HEK293 (cell line): ENCODE measurements around the gene RRP1B.

Source experiments
- CTCF ChIA-PET: fragments of 350-600 bp; formaldehyde crosslinking; extraction: SDS; loops from one replicate; lab custom pipeline; 2021; ENCODE audit warnings: antibody characterized with exemption; lab: Yijun Ruan, JAX
- POLR2A ChIA-PET: fragments of 300-600 bp; formaldehyde crosslinking; extraction: SDS; loops from one replicate; lab custom pipeline; 2020; ENCODE audit warnings: antibody characterized with exemption, inconsistent platforms; lab: Yijun Ruan, JAX
- H3K27ac ChIP-seq: fragments of 200-500 bp; sonication (Bioruptor generic); 2 replicates; pipeline ENCODE4 v1.5.1; 2014; ENCODE audit warnings: low read depth, low read length, control low read depth, inconsistent platforms; ENCODE audit errors: extremely low read depth
- H3K36me3 ChIP-seq, 2 experiments: fragments of 200-500 bp in 1 of 2; sonication (Bioruptor generic) in 1 of 2; 1 replicate in 1 of 2; 2 replicates in 1 of 2; pipeline ENCODE4 v1.5.1; 2014 to 2017; ENCODE audit warnings: inconsistent platforms in 2 of 2, low read length in 2 of 2; ENCODE audit not compliant: control insufficient read depth in 2 of 2, insufficient read depth in 1 of 2
- H3K4me1 ChIP-seq: fragments of 200-500 bp; sonication (Bioruptor generic); 2 replicates; pipeline ENCODE4 v1.5.1; 2014; ENCODE audit warnings: mild to moderate bottlenecking, low read length, inconsistent platforms; ENCODE audit not compliant: control insufficient read depth, insufficient read depth
- H3K4me3 ChIP-seq: 2 replicates; pipeline ENCODE4 v1.5.1; 2011; ENCODE audit warnings: low read depth, mild to moderate bottlenecking, control low read depth, low read length, moderate library complexity
- H3K9me3 ChIP-seq: fragments of 200-500 bp; sonication (Bioruptor generic); 2 replicates; pipeline ENCODE4 v1.5.1; 2014; ENCODE audit warnings: low read depth, low read length, inconsistent platforms; ENCODE audit not compliant: control insufficient read depth, insufficient read depth
- PRDM4 ChIP-seq: fragments of 450-650 bp; formaldehyde crosslinking; IDR thresholded peaks from 2 replicates; pipeline ENCODE4 v1.5.1; 2017; ENCODE audit warnings: missing biosample characterization, missing genetic modification characterization
- SCRT1 ChIP-seq: fragments of 450-650 bp; formaldehyde crosslinking; IDR thresholded peaks from 2 replicates; pipeline ENCODE4 v1.5.1; 2016; ENCODE audit warnings: missing biosample characterization, missing genetic modification characterization, borderline replicate concordance
- SP7 ChIP-seq: fragments of 450-650 bp; formaldehyde crosslinking; IDR thresholded peaks from 2 replicates; pipeline ENCODE4 v1.5.1; 2016; ENCODE audit warnings: missing biosample characterization, missing genetic modification characterization
- ZBTB1 ChIP-seq: fragments of 450-650 bp; formaldehyde crosslinking; IDR thresholded peaks from 2 replicates; pipeline ENCODE4 v1.5.1; 2016; ENCODE audit warnings: missing biosample characterization, missing genetic modification characterization
- ZBTB17 ChIP-seq: fragments of 450-650 bp; formaldehyde crosslinking; IDR thresholded peaks from 2 replicates; pipeline ENCODE4 v1.5.1; 2016; ENCODE audit warnings: missing biosample characterization, missing genetic modification characterization
- ZBTB44 ChIP-seq: fragments of 450-650 bp; IDR thresholded peaks from 2 replicates; pipeline ENCODE4 v1.5.1; 2018; ENCODE audit warnings: missing biosample characterization, mild to moderate bottlenecking, missing genetic modification characterization
- ZNF18 ChIP-seq: fragments of 450-650 bp; formaldehyde crosslinking; IDR thresholded peaks from 2 replicates; pipeline ENCODE4 v1.5.1; 2016; ENCODE audit warnings: missing biosample characterization, missing genetic modification characterization
- ZNF292 ChIP-seq: fragments of 450-650 bp; formaldehyde crosslinking; IDR thresholded peaks from 2 replicates; pipeline ENCODE4 v1.5.1; 2016; ENCODE audit warnings: low read depth, missing biosample characterization, missing genetic modification characterization, borderline replicate concordance
- ZNF423 ChIP-seq: fragments of 450-650 bp; formaldehyde crosslinking; IDR thresholded peaks from 2 replicates; pipeline ENCODE4 v1.5.1; 2016; ENCODE audit warnings: missing biosample characterization, missing genetic modification characterization
- ZNF561 ChIP-seq: fragments of 450-650 bp; IDR thresholded peaks from 2 replicates; pipeline ENCODE4 v1.5.1; 2018; ENCODE audit warnings: missing biosample characterization, missing genetic modification characterization, borderline replicate concordance
- ZNF623 ChIP-seq: fragments of 450-650 bp; formaldehyde crosslinking; IDR thresholded peaks from 2 replicates; pipeline ENCODE4 v1.5.1; 2016; ENCODE audit warnings: missing biosample characterization, missing genetic modification characterization
- ZNF670 ChIP-seq: fragments of 450-650 bp; formaldehyde crosslinking; IDR thresholded peaks from 2 replicates; pipeline ENCODE4 v1.5.1; 2016; ENCODE audit warnings: missing biosample characterization, missing genetic modification characterization, low read depth
- ZNF701 ChIP-seq: fragments of 450-650 bp; formaldehyde crosslinking; IDR thresholded peaks from 2 replicates; pipeline ENCODE4 v1.5.1; 2016; ENCODE audit warnings: missing biosample characterization, missing genetic modification characterization
- ZNF830 ChIP-seq: fragments of 450-650 bp; IDR thresholded peaks from 2 replicates; pipeline ENCODE4 v1.5.0; 2018; ENCODE audit warnings: missing biosample characterization, missing genetic modification characterization, low read depth, mild to moderate bottlenecking, moderate library complexity
- ZSCAN4 ChIP-seq: fragments of 450-650 bp; formaldehyde crosslinking; IDR thresholded peaks from 2 replicates; pipeline ENCODE4 v1.5.1; 2017; ENCODE audit warnings: missing biosample characterization, missing genetic modification characterization

RRP1B gene

GRCh38 chr21:43669828-43670605 is 10.7 kb downstream of the RRP1B start (continued):
- TF ChIP-seq ZNF423 (tag by site-specific recombination) (no peak), SCRT1 (tag by site-specific recombination) (no peak), ZNF830 (tag by site-specific recombination) (no peak), ZNF292 (tag by site-specific recombination) (no peak), ZNF18 (tag by site-specific recombination) (no peak)
- TF ChIP-seq, all 188 proteins: peak for 0

- Histone ChIP-seq H3K36me3 (peaks cover 81 to 89% of the 10 kb centered on the region in 2 experiments), H3K9me3 (no peaks in the 10 kb centered on the region)
- TF ChIP-seq ZNF670 (tag by site-specific recombination): no peak
- TF ChIP-seq SP7 (tag by site-specific recombination): no peak
- no peak for TF ChIP-seq ZBTB17 (tag by site-specific recombination)
- TF ChIP-seq ZSCAN4 (tag by site-specific recombination): no peak
- no peak for TF ChIP-seq PRDM4
- no peak for TF ChIP-seq ZBTB1 (tag by site-specific recombination)
- TF ChIP-seq ZNF561 (tag by site-specific recombination): no peak
- no peak for TF ChIP-seq ZBTB44 (tag by site-specific recombination)
- TF ChIP-seq, all 188 proteins: peak for 0
- Histone ChIP-seq H3K4me3 (no peak overlapping the region), H3K4me1 (no peaks in the 10 kb centered on the region), H3K27ac (no peak overlapping the region)
- ChIA-PET POLR2A (no interaction called here), CTCF (interaction anchor here (0.7 to 1.4 kb wide), 5 partner anchors 17 to 297 kb away, joined by 3 to 4 read pairs (median 3); no protein-coding TSS in a partner anchor)
Measured at GRCh38 chr21:43675871-43676270, 16.5 kb downstream of the RRP1B start.

GRCh38 chr21:43676391-43676790 is 17.0 kb downstream of the RRP1B start:
- peaks cover 81 to 87% of the 10 kb centered on the region in 2 experiments for H3K36me3 ChIP-seq
- no peaks in the 10 kb centered on the region for H3K4me1 ChIP-seq
- TF ChIP-seq ZNF701 (tag by site-specific recombination) (no peak), ZNF623 (no peak)
- TF ChIP-seq, all 188 proteins: peak for 0
- H3K4me3 ChIP-seq: no peak overlapping the region
- H3K27ac ChIP-seq: no peak overlapping the region
- ChIA-PET CTCF (interaction anchor here (0.7 to 1.3 kb wide), 4 partner anchors 16 to 296 kb away, joined by 3 to 4 read pairs (median 4); no protein-coding TSS in a partner anchor), POLR2A (interaction anchor here (0.9 kb wide), 1 partner anchor 52 kb away, joined by 3 read pairs; no protein-coding TSS in a partner anchor)
- no peaks in the 10 kb centered on the region for H3K9me3 ChIP-seq
